GM21381 (cell line): Measurements from ENCODE around the gene SNTG2.
"Not testable (repeated sequence)": the region's sequence is repeated elsewhere in the genome, so short reads cannot be mapped to it uniquely, and the experiment has no call there.

ENCODE experiments used
- ATAC-seq: cut with Tn5 transposase; IDR thresholded peaks from one replicate; pipeline ENCODE4 v1.9.1; 2021; ENCODE audit warnings: mild to moderate bottlenecking, moderate library complexity; ENCODE audit not compliant: unreplicated experiment

Gene SNTG2

DNA sequence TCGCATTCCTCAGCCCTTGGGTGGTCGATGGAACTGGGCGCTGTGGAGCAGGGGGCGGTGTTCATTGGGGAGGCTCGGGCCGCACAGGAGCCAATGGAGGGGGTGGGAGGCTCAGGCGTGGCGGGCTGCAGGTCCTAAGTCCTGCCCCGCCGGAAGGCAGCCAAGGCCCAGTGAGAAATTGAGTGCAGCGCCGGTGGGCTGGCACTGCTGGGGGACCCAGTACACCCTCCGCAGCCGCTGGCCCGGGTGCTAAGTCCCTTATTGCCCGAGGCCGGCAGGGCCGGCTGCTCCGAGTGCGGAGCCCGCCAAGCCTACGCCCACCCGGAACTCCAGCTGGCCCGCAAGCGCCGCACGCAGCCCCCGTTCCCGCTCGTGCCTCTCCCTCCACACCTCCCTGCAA is 278.9 kb downstream of the SNTG2 start:
- ATAC-seq: not testable (repeated sequence)

DNA sequence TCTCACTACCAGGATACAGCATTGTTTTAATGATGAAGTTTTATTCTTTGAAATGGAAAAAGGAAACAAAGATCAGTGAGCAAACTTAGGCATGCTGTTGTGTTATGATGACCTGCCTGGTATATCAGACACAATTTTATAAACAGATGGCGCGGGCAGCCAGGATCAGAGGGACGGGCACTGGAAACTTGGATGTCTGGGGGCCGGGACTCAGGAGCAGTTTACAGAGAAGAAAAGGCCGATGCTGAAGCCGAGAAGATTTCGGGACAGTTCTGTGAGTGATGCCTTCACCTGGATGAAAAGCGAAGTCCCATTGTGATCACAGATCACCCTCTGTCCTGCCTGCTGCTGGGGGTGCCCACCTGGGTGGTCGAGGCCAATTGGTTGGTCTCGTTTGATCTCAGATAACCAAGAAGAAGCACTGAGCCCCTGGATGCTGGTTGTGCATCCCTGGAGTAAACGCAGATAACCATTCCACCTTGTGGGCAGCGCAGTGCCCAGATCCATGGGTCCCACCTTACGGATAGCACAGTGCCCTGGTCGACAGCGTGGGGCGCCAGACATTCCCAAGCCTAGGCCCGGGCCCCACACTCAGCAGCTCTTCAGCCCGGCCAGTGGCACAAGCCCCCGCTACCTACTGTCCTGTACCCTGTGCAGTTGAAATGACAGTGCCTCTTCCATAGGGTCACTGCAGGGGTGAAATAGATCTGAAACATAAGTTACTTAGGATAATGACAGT is 279.7 kb downstream of the SNTG2 start:
- ATAC-seq: no peak

DNA sequence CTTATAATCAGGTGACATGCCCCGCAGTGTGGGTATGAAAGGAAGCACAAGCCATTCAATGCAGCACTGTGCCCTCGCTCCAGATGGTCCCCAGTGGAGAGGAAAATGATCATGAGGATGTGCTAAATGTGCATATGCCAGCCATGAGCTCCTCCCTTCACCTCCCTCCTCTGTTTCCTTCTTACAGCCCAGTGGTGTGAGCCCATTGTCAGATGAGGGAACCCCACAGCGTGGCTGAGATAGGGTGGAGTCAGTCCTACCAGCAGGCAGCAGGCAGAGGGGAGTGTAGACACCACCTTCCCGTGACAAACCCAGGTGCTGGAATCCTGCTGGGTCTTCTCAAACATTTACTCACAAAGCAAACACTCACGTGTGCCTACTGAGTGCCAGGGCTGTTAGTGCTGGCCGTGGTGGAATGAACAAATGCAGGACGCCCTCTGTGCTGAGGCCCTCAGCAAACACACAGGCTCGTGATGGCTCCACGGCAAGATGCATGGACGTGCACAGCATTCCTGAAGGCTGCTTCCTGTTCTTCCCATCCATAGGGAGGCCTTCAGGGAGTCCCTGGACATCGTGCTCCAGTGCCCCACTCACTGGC is 280.9 kb downstream of the SNTG2 start:
- no peak for ATAC-seq

DNA sequence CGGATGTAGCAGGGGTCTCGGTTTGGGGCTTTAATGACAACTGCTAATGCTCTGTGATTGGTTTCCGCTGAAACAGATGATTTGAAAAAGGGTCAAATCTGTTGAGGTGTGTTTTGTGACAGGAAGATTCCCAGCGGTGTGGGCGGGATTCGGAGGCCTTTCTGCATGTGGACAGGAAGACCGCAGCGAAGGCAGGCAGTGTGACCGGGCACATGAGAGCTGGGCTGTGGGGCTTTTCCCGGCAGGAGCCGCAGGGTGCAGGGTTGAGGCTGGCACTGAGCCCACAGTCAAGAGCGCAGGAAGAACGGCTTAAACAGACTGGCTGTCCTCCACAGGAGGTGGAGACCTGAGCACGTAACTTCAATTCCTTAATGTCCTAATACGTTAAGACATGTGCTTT is 282.6 kb downstream of the SNTG2 start:
- ATAC-seq: no peak

DNA sequence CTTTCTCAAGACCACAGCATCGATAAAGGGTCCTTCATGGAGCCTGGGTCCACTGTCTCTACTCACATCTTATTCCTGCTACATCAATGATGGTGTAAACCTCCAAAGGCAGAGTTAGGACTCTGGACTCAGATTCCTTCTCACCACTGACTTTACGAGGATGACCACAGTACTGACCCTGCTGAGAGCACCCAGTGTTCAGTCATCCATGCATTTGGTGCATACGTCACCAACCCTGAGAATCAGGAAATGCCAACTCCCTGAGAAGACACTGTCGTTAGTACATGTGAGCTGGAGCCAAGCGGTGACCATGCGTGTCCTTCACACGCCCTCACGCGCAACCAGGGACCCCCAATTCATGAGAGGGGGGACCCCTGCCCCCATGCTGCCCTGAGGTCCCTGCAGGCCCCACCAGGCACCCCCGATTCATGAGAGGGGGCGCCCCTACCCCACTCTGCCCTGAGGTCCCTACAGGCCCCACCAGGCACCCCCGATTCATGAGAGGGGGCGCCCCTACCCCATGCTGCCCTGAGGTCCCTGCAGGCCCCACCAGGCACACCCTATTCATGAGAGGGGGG is 284.2 kb downstream of the SNTG2 start:
- no peak for ATAC-seq

DNA sequence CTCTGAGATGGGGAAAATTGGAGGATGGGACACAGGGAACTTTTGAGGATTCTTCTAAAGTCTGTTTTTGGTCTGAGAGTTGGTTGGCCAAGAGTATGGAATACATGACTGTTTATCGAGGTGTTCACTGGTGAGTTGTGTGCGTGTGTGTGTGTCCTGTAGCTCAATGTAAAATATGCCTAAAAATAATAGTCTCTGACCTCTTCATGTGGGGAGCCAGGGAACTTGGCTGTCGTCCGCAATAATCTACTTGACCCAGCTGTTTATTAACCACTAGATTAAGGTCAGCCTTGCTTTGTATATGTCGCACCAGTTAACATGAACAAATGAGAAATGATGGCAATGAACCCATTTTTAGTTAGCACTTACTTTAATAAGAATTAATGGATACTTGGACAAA is 285.2 kb downstream of the SNTG2 start:
- no peak for ATAC-seq

DNA sequence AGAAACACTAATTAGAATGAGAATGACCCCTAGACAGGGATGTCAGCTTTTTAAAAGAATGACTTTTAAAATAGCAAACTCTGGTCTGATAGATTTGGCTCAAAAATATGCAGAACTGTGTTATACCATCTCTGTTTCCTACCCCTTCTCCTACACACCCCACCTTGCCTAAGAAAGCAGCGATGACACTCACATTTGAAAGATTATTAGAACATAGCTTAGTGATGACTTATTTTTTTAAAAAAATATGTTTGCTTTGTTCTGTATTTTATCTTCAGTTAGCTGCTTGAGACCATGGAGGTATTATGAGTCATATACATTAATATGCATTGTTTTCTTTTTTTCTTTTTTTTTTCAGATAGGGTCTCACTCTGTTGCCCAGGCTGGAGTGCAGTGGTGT is 286.0 kb downstream of the SNTG2 start:
- no peak for ATAC-seq

DNA sequence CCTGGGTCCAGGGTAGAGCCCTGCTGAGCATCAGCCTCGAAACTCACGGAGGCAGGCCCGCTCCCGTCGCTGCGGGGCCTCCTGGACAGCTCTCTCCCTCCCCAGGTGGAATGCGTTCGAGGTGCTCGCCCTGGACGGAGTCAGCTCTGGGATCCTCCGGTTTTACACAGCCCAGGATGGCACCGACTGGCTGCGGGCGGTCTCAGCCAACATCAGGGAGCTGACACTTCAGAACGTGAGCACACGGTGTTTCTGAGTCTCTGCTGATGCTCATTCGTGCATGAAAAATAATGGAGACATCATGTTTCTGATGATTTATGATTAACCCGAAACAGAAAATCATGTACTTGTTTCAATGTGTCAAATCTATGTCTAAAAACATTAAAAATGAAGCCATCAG is 287.1 kb downstream of the SNTG2 start:
- no peak for ATAC-seq

DNA sequence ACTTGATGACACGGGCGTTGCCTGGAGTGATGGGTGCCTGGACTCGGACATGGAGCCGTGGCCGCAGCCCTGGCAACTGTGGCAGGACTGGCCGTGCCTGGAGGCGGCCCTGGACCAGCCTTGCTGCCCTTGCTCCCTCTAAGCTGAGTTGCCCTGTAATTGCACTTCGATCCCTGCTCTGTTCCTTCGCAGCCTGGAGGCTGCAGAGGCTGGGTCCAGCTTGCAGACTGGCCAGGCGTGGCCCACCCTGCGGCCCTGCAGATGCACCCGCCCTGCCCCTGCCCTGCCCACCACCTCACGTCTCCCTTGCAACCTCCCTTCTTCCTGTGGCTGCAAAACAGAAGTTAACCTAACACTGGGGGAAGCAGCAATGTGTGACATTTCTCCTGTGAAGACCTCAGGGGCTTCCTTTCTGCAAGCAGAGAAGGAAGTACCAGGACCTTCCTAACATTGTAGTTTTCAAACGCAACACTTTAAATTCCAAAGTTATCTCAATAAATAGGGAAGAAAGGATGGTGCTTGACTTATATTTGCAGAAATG is 288.0 kb downstream of the SNTG2 start:
- ATAC-seq: no peak

DNA sequence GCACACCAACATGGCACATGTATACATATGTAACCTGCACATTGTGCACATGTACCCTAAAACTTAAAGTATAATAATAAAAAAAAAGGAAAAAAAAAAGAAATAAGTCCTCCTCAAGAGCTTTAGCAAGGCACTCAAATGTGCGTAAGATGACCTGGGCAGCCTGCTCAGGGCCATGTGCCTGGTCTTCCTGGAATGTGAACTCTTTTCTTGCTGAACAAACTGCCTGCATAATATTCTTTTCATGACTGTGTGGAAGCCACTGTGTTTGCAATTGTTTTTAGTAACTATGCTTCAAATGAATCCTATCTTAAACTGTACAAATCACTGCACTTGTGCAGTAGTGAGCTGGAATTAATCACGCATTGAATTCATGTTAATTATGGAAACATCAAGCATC is 294.5 kb downstream of the SNTG2 start:
- ATAC-seq: no peak

DNA sequence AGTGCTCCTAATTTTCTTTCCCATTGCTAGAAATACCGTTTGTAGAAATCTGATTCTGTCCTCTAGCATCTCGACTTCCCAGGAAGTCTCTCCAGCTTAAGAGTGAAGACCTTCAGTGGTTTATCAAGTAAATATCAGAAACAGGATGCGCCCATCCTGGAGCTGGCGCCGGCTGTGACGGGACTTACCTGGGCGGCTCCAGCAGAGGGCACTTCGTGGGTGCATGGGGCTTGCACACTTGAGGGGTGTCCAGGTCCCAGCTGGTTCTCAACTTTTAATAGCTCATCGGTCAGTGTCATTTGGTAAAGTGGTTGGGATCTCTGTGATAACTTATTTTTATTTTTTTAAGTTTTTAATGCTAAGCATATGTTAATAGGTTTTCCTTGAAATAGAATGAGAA is 295.6 kb downstream of the SNTG2 start:
- no peak for ATAC-seq

DNA sequence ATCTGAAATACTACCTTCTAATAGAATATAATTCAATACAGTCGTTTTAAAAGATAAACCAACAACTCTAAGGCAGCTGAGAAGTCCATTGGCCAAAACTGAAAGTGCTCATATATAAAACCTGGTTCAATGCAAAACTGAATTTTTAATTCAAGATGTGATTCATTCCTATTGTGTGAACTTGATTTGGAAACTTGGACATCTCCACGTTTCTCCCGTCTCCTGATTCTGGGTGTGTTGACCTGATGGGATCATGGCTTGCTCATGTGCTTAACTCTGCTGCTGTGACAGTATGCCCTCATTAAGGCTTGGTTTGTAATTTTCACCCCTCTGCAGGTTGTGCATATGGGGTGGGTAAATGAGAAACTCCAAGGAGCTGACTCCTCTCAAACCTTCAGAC is 296.3 kb downstream of the SNTG2 start:
- ATAC-seq: no peak

DNA sequence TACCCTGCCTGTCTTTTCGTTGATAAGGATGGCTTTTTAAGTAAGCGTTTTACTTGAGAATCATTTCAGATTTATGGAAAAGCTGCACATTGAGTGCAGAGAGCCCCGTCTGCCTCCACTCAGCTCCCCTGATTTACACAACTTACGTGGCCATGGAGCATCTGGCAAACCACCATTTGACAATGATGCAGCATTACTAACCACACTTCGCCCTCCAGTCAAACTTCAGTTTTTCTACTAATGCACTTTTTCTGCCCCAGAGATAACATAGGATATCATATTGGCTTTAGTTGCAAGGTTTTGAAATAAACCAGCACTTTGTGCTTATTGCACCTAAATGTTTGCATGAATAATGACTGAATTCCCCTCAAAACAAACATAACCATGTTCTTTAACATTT is 297.5 kb downstream of the SNTG2 start:
- no peak for ATAC-seq

DNA sequence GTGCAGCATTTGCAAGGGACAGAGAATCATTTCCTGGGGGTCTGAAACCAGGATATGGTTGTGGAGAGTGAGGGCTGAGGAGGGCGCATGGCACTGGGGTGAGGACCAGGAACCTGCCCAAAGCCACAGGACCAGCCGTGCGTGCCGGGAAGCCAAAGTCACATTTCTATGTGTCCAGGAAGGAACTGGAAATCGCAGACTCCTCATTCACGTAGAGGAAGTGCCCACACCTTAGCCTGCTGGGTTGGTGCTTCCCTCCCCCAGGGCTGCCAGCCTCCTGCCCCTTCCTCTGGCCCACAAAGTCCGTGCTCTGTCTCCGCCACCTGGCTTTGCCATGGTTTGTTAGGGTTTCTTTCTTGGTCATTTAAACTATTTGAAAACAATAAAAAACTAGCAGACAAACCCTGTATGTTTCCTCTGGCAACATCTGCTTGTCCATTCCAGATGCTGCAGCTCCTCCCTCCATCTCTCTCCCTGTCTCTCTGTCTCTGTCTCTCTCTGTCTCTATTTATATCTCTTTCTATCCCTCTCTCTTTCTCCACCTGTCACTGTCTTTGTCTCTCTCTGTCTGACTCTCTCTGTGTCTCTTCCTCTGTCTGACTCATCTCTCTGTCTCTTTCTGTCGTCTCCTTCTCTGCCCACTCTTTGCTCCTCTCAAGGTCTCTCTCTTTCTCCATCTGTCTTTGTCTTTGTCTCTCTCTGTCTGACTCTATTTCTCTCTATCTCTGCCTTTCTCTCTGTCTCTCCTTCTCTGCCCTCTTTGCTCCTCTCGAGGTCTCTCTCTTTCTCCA is 299.4 kb downstream of the SNTG2 start:
- ATAC-seq: no peak

DNA sequence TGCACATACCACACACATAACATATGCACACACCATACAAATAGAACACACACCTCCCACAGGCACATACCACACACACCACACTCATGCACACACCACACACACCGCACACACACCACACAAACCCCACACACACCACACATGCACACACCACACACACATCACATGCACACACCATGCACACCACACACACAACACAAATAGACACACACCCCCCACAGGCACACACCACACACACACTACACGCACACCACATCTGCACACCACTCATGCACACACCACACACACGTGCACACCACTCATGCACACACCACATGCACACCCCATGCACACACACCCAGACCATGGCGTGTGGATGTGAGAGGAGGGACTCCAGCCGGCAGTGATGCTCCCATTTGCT is 300.9 kb downstream of the SNTG2 start:
- ATAC-seq: no peak

DNA sequence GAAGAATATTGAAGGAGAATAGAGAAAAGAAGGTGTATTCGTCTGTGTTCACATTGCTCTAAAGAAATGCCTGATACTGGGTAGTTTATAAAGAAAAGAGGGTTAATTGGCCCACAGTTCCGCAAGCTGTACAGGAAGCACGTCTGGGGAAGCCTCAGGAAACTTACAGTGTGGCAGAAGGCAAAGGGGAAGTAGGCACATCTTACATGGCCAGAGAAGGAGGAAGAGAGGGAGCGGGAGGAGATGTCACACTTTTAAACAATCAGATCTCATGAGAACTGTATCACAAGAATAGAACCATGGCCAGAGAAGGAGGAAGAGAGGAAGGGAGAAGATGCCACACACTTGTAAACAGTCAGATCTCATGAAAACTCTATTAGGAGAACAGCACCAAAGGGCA is 303.0 kb downstream of the SNTG2 start:
- ATAC-seq: no peak

DNA sequence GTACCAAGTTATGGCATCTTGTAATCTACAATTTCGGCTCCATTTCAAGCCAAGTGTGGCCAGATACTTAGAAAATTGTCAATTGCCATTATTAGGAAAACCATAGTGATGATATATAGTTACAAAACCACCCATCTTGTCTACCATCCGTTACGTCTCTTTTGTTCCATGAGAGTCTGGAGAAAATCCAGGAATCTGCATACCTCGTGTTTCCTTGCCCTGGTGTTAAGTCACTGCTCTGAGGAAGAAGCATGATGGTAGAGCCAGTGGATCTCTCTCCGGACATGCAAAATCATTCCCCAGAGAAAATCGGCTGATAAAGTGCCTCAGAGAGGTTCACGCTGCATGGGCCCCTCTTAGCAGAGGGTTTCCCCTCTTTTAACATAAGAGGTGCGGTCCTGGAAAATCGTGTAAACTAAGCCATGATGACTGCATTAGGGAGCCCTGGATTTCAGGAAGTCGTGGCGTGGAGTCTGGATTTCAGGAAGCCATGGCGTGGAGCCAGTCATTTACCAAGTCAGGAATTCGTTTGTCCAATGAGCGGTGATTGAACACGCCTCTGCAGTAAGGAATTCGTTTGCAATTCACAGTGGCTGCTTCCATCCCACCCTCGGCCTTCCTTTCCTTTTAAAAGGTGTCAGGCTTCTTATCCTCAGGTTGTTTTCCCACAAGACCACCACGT is 304.2 kb downstream of the SNTG2 start:
- no peak for ATAC-seq

DNA sequence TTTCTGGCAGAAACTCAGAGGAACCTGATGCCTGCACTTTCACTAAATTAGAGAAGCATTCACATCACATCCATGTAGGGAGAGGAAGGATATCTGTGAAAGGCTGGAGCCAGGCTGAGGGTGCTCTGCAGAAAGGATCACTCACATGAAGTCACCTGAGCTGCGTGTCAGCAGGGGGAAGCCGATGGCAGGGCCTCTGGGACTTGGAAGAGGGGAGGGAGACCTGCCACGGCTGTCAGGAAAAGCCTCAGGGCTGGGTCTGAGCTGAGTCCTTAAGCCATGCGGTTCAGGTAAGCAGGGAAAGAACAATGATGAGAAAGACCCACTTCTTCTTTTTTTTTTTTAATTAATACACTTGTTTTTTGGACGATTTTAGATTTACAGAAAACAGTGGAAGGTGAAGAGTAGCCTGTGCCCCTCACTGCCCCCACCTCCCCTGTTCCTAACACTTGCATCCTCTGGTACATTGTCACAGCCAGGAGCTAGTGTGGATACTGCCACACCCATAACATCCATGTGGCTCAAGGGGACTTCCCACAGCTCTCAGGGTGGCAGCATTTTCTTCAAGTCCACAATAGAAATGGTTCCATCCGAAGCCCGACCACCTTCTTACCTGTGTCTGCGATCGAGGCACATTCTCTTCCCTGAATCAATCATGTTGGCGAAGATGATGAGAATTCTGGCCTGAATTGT is 306.1 kb downstream of the SNTG2 start:
- no peak for ATAC-seq

DNA sequence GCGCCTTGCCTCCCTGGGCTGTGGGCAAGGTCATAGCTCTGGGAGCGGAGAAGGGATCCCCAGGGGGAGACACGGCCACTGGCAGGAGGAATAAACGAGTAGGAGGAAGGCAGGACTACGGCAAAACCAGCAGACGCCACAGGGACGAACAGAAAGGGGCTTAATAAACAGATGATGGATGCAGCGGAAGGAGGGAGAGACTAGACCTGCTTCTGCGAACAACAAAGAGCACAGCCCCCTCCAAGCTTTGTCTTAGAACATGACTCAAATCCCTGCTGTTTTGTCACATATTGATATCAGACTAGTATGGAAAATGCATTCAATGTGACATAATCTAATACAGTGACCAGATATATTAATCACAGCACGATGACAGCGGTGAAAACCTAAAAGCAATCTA is 306.7 kb downstream of the SNTG2 start:
- ATAC-seq: no peak

DNA sequence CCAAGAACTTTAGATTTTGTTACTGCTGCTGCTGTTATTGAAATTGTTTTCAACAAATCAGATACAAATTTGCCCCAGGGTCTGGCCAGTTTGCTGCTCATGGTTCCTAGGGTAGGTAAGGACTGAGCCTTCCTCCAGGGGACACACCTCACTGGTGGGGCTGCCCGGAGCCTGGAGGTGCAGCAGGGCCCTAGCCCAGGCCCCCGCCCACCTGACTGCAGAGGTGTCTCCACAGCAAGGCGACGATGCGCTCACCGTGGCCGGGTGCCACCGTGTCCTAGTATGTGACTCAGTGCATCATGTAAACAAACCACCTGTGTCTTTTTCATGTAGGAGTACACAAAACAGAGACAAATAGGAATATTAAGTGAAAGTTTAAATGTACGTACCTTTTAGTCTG is 309.1 kb downstream of the SNTG2 start:
- ATAC-seq: no peak
